Limb (tissue), 2 donors: Measurements from ENCODE around the gene SEMA4D.

Experiments
- DNase-seq, 2 donors: peaks; one replicate each; pipeline ENCODE4 v3.0.0-alpha.2; 2016; ENCODE audit errors: extremely low spot score in 2 of 2

The SEMA4D gene

GRCh38 chr9:89431930-89432725, 65.8 kb downstream of the SEMA4D start:
- no peak for DNase-seq

DNA sequence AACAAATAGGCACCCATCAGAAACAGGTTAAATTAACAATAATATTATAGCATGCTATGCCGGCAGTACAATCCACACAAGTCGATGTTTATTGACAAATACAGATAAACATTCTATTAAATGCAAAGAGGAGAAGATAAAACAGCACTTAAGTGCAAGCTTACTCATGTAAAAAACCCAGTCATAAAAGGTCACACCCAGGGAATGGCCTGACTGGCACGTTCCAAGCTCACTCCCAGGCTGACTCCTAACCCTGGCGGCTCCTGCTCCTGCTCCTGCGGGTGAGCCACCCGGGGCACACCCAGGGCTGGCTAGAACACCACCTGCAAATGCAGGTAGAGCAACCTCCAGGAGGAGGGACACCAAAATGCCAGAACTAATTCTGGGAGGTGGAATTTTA, 66.9 kb downstream of the SEMA4D start:
- no peak for DNase-seq

- no peak for DNase-seq
Measured at GRCh38 chr9:89428901-89429890, 68.7 kb downstream of the SEMA4D start.

- DNase-seq, result no peak
Measured at GRCh38 chr9:89428222-89428761, 69.6 kb downstream of the SEMA4D start.

- DNase-seq, result no peak
Measured at GRCh38 chr9:89427621-89428221, 70.2 kb downstream of the SEMA4D start.

DNA sequence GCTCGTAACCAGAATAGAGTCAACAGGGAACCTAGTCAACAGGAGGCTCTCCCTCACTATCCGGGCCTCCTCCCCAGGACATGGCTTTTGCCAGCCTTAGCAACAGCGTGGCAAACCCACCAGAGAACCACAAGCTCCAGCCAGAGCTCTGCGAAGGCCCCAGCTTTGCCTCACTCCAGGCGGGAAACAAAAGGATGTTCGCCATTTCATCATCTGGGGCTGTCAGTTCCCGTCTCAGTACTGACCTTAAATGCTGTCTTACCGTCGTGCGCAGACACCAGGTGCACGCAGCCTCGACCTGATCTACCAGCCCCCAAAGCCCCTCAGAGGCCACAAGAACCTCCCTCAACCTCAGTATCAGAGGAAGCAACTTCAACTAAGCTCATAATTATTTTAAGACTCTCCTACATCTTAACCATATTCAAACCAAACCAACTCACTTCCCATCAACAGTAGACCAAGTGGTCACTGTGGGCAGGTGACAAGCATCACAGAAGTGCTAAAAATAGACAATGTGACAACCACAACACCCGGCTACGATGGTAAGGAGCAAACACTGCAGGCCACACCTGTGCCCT, 71.4 kb downstream of the SEMA4D start:
- DNase-seq, result no peak

GRCh38 chr9:89425921-89426383, 72.0 kb downstream of the SEMA4D start:
- DNase-seq, result no peak

- DNase-seq, result no peak
Measured at GRCh38 chr9:89425024-89425805, 72.7 kb downstream of the SEMA4D start.

DNA sequence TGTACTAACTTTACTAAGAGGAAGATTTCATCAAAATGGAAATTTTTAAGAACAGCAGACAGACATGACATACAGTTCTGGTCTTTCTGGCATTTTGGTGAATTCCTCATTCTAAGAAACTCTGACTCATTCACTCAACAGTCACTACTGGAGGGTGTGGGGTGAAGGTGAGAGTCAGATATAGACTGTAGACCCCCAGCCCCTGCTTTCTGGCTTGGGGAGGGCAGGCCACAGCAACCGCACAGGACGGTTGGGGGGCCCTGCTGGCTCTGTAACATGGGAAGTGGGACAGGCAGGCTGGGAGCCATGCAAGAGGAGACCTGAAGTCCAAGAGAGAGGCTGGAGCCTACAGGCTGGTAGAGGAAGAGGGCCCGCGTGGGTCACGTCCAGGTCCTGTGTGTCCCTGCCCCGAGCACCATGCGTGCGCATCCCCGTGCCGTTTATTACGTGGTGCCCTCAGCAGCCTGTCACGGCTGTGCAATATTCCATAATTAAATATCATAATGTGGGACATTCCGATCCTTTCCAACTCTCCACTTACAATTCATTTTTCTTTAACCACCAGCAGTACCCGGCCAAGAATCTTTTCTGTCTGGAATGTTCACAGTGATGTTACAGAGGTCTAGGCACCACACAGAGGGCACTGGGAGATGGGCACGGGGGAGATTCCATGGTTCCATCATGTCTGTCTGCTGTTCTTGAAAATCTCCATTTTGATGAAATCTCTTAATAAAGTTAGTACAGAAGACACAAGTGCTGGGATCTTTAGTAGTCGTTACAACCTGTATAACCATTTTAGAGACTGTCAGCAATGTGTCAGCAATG, 75.5 kb downstream of the SEMA4D start:
- DNase-seq, result no peak

- no peak for DNase-seq
Measured at GRCh38 chr9:89421595-89421994, 76.3 kb downstream of the SEMA4D start.

DNA sequence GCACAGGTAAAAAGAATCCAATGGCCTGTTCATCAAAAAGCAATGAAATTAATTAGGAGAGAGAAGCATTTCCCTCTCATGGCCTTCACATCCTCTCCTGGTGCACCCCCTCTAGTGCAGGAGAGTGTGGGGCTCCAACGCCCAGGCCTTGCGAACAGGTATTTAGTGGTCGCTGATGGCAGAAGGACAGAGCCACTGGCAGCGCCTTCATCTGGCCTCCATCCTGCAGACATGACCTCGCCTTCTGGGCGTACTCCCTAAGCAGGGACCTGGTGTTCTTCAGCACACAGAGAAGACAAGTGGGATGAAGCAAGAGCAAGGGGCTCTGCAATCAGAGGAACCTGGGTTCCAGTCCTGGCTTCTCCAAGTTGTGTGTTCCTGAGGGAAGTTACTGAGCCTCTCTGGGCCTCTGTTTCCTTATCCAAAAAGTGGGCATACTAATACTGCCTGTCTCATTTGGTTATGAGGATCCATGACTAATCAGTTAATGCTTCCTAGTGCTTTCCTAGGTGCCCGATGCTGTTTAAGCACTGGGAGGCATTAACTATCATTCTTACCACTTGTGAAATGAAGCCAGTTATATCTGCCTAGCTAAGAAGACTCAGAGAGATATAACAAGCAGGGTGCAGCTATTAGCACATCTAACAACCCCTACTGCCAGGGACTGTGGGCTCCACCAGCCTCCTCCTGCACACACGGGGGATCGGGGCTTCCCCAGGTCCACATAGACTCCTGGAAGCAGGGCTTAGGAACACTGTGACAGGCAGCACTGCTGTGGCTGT, 77.3 kb downstream of the SEMA4D start:
- DNase-seq, result no peak

DNA sequence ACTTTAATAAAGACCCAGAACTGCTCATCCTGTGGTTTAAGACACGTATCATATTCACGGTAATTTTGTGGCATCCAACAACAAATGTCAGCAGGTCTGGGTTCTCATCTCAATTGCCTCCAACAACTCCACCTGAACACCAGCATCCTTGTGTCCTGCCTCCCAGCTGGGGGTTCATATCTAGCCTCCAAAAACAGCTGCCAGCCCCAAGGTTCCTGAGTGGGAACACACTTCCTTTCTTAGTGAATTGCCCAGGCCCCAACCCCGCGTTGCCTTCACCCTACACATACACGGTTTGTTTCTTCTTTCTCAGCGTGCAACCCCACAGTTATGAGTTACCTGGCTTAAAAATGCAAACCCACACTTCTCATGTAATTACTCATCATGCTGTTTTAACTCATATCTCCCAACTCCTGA, 77.9 kb downstream of the SEMA4D start:
- DNase-seq, result no peak

DNA sequence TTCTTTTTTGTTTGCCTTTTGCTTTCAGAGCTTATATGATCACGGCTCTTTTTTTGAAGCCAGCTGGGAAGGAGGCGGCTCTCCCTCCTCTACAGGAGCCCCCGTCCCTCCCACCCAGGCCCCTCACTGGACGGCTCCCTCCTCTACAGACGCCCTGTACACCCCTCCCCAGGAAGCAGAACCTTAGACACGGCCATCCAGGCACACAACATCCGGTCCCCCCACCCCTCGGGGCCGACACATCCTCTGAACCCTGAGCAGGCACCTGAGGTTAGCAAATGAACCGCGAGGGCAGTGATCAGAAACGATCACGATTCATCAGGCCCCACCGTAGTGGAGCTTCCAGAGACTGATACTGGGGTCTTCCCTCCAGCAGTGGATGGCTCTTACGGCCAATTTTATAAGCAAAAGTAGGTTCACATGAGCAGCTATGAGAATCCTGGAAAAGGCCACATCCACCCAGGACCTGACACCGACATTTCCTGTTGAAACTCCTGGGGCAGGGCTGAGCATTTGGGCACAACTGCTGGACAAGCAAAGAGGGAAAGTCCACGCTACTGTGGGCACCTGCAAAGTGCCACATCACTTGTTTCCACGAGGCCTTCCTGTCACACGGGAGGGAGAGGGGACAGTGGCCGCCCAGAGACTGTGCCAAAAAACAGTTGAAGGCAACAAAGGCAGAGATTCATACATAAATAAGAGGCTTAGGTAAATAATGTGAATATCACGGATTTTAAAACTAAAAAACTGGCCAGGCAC, 78.9 kb downstream of the SEMA4D start:
- no peak for DNase-seq

- DNase-seq, result no peak
Measured at GRCh38 chr9:89418474-89418845, 79.5 kb downstream of the SEMA4D start.

GRCh38 chr9:89417832-89418473, 80.0 kb downstream of the SEMA4D start:
- DNase-seq, result no peak

DNA sequence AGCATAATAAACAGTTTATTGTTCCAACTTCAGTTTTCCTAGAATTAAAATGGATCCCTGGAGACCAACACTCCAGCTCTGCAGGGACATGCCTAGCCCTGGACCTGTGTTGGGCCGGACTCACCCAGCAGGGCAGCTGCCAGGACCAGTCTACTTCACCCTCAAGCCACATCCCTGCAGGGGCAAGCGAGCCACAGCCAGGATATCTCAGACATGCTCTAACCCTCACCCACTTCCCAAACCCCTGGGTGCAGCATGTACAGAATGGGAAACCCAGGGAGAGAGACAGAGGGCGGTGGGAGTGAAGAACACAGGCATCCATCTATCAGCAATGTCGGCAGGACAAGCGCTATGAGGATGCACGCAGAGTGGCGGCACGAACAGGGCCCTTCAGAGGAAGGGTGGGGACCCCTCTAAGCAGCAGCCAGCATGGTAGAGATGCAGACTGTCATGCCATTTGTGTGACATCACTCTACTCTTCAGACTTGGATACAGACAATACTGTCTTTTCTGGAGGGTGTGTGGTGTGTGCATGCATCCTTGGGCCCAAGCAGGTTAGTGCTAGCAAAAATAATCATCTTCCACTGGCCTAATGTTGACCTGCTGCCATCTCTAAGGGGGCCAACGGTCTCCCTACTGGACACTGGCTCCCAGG, 83.1 kb downstream of the SEMA4D start:
- DNase-seq, result no peak
